GM23248 (cell line): Measurements from ENCODE around the gene ARFGAP2. TPM values are rescaled to one million over a fixed set of nuclear protein-coding genes. Genes with fewer than 3 reads are reported as not detected.

ENCODE experiments used
- DNase-seq: peaks from one replicate; pipeline ENCODE4 v3.0.0-alpha.2; 2015
- H2AFZ ChIP-seq: fragments of 200-600 bp; sonication (generic); 2 replicates; pipeline ENCODE4 v1.6.1; 2016; ENCODE audit warnings: antibody characterized with exemption
- H3F3A ChIP-seq: fragments of 200-600 bp; sonication (generic); 2 replicates; pipeline ENCODE4 v1.6.1; 2016; ENCODE audit warnings: mild to moderate bottlenecking, antibody characterized with exemption, mixed run types; ENCODE audit not compliant: insufficient read depth
- H3K27ac ChIP-seq: fragments of 200-600 bp; sonication (generic); 2 replicates; pipeline ENCODE4 v1.5.1; 2016; ENCODE audit warnings: mild to moderate bottlenecking
- H3K27me3 ChIP-seq: fragments of 200-600 bp; sonication (generic); replicated peaks from 2 replicates; pipeline ENCODE4 v1.6.1; 2016; ENCODE audit warnings: mild to moderate bottlenecking; ENCODE audit not compliant: insufficient read depth
- H3K36me3 ChIP-seq: fragments of 200-600 bp; sonication (generic); 2 replicates; pipeline ENCODE4 v1.6.1; 2016; ENCODE audit warnings: low read depth, mild to moderate bottlenecking
- H3K4me1 ChIP-seq: fragments of 200-600 bp; sonication (generic); 2 replicates; pipeline ENCODE4 v1.6.1; 2016; ENCODE audit warnings: mild to moderate bottlenecking; ENCODE audit not compliant: insufficient read depth
- H3K4me2 ChIP-seq: fragments of 200-600 bp; sonication (generic); one replicate; pipeline ENCODE4 v1.6.1; 2016; ENCODE audit warnings: mild to moderate bottlenecking; ENCODE audit not compliant: unreplicated experiment
- H3K4me3 ChIP-seq: fragments of 200-600 bp; sonication (generic); 2 replicates; pipeline ENCODE4 v1.5.1; 2016; ENCODE audit warnings: mild to moderate bottlenecking
- H3K79me2 ChIP-seq: fragments of 200-600 bp; sonication (generic); 2 replicates; pipeline ENCODE4 v1.6.1; 2016; ENCODE audit warnings: mild to moderate bottlenecking; ENCODE audit not compliant: insufficient read depth
- H3K9ac ChIP-seq: fragments of 200-600 bp; sonication (generic); 2 replicates; pipeline ENCODE4 v1.6.1; 2016; ENCODE audit warnings: mild to moderate bottlenecking
- H3K9me2 ChIP-seq: fragments of 200-600 bp; sonication (generic); 2 replicates; pipeline ENCODE4 v1.6.1; 2016; ENCODE audit warnings: mixed run types, mild to moderate bottlenecking, moderate library complexity; ENCODE audit not compliant: insufficient read depth
- H3K9me3 ChIP-seq: fragments of 200-600 bp; sonication (generic); one replicate; pipeline ENCODE4 v1.6.1; 2017; ENCODE audit warnings: low read depth
- H4K20me1 ChIP-seq: fragments of 200-600 bp; sonication (generic); 2 replicates; pipeline ENCODE4 v1.6.0; 2016; ENCODE audit not compliant: insufficient read depth
- EZH2 ChIP-seq: fragments of 200-600 bp; sonication (generic); IDR thresholded peaks from 2 replicates; pipeline ENCODE4 v1.6.1; 2018; ENCODE audit warnings: antibody characterized with exemption, mild to moderate bottlenecking; ENCODE audit not compliant: insufficient read depth, poor library complexity, severe bottlenecking
- EZH2phosphoT487 ChIP-seq: fragments of 200-600 bp; sonication (generic); IDR thresholded peaks from 2 replicates; pipeline ENCODE4 v1.6.1; 2018; ENCODE audit warnings: antibody characterized with exemption, moderate library complexity, mild to moderate bottlenecking, low read depth; ENCODE audit not compliant: insufficient read depth
- WGBS, 2 experiments: methylation state at CpG; one replicate each; pipeline ENCODE4 v1.1.6; 2015 to 2017; ENCODE audit warnings: low lambda C conversion rate in 2 of 2, low coverage in 1 of 2; ENCODE audit errors: missing lambda C conversion rate in 2 of 2; 5-methylcytosine and 5-hydroxymethylcytosine counted together
- in situ Hi-C: fragments of 300-500 bp; cut with MboI; formaldehyde crosslinking; loops from 2 replicates; pipeline ENCODE4 v1.15.0; 2020
- polyA plus RNA-seq: library from polyadenylated mRNA; unstranded; fragments of >200 nt; fragmentation: Nextera tagmentation; extraction: Ambion mirVana; gene quantifications from 2 replicates; pipeline ENCODE4 v1.2.1, GENCODE V29; 2016
- total RNA-seq: library from RNA; depleted of rRNA; stranded (reverse); fragments of >200 nt; shearing (Covaris generic); gene quantifications from 2 replicates; pipeline ENCODE4 v1.2.3, GENCODE V29; 2014

The ARFGAP2 gene
- total and polyA plus RNA-seq, 2 experiments from 2014 or later: 45.7 to 131 TPM

DNA sequence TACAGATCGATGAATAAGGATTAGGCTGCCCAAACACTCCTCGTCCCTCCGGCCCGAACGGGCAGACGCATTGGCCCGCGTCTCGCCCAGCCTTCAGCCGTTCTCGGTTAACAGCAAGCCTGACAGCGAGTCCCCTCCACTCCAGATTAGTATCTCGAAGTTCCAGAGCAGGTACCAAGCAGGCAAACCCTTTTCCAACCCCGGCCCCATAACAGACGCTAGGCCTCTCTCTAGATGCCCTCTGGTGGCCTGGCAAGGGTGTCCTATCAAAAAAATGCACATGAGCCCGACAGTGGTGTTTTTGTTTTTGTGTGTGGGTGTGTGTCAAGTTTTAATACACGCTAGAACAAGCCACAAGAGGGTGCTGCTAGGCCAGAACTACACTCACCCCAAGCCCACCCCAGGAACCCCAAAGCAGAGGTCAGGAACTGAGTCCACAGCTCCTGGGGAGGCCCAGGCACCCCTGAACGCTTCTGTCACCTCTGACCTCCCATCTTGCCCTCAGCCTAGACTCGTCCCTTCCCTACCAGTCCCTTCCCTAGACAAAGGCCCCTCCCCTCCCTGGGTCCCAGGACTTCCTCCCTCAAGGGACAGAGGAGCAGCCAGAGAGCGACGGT is 658 bp upstream of the ARFGAP2 start:
- 1 to 2% methylated on average over 21 of the region's 21 CpGs for WGBS, 2 experiments

DNA sequence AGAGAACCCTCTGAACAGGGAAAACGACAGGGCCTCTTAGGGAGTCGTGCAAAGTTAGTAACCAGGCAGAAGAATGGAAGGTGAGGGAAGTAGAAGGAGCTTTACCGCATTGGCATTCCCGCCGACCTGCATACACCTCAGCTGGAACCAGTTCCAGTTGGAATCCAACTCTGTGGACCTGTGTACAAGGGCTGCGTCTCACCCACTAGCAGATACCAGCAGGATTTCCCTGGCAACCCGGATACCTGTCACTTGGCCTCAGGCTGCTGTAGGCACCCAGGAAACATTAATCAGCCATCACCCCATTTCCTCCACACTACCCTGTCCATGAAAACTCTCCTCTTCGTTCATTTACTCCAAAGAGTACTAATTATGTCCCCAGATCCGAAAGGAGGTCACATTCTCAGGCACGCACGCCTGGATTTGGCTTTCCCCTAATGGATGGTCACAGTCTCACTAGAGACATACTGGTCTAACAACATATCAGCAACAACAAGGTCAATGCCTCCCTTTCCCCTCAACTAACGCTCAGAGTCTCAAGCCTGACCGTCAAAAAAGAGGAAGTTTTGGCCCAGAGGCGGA is 842 bp downstream of the ARFGAP2 start:
- in situ Hi-C loops: no loop called here
- 30 to 34% methylated on average over 14 of the region's 14 CpGs for WGBS, 2 experiments
- H3F3A ChIP-seq: no peaks in the 10 kb centered on the region
- peak overlapping the region; percentile 96 for H3K4me3 ChIP-seq
- no peaks in the 10 kb centered on the region for H3K9me2 ChIP-seq
- peak overlapping the region; percentile 76 for H3K27ac ChIP-seq
- H3K36me3 ChIP-seq: peaks cover 9% of the 10 kb centered on the region; the same call in 1 of the 2 replicates
- no peaks in the 10 kb centered on the region for H3K9me3 ChIP-seq
- peak overlapping the region; percentile 82; the same call in 1 of the 2 replicates for H2AFZ ChIP-seq
- H3K79me2 ChIP-seq: peaks cover 56% of the 10 kb centered on the region
- H3K27me3 ChIP-seq: no peaks in the 10 kb centered on the region
- H3K9ac ChIP-seq: peak overlapping the region; percentile 97
- no peak for DNase-seq
- H3K4me1 ChIP-seq: peaks cover 15% of the 10 kb centered on the region
- peak overlapping the region; percentile 90 for H3K4me2 ChIP-seq
- TF ChIP-seq EZH2 (no peak), EZH2phosphoT487 (no peak)
- no peaks in the 10 kb centered on the region for H4K20me1 ChIP-seq

More for the DNA sequence above, 658 bp upstream of the ARFGAP2 start:
- Histone ChIP-seq H3K4me2 (peak overlapping the region; percentile 95), H3K9ac (peak overlapping the region; percentile 97), H3K9me2 (no peaks in the 10 kb centered on the region), H3K4me3 (peak overlapping the region; percentile 96), H4K20me1 (no peaks in the 10 kb centered on the region), H2AFZ (peak overlapping the region; percentile 96), H3K36me3 (no peaks in the 10 kb centered on the region), H3K4me1 (peaks cover 15% of the 10 kb centered on the region), H3K9me3 (no peaks in the 10 kb centered on the region), H3K27me3 (no peaks in the 10 kb centered on the region), H3K27ac (peak overlapping the region; percentile 85), H3K79me2 (peaks cover 41% of the 10 kb centered on the region), H3F3A (no peaks in the 10 kb centered on the region)
- in situ Hi-C loops: no loop called here
- no peak for TF ChIP-seq EZH2phosphoT487
- no peak for TF ChIP-seq EZH2
- peak; percentile 92 for DNase-seq

DNA sequence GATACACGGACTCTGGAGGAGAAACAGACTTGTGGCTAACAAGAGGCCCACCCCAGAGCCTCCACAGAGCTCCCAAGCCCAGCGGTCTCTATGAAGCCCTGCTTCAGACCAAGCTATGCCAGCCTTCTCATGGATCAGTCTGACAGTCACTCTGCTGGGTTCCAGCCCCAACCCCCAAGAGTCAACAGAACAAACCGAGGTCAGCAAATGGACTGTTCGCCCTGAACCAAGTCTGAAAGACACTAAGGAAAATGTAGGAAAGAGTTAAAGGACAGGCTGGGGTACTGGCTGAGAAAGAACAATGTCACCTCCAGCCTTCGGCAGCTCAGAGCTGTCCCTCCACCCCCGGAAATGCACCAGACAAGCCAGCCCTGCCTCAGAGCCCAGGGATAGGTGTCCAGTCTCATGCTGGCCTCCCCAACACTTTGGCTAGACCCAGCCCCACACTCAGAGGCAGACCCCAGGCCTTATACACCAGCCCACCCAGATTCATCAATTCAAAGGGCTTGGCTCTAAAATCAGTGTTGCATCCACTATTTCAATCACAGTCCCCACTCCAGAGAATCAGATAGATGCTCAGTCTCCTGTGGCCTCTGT is 3.8 kb downstream of the ARFGAP2 start:
- H3K36me3 ChIP-seq: peaks cover 20% of the 10 kb centered on the region; the same call in 1 of the 2 replicates

DNA sequence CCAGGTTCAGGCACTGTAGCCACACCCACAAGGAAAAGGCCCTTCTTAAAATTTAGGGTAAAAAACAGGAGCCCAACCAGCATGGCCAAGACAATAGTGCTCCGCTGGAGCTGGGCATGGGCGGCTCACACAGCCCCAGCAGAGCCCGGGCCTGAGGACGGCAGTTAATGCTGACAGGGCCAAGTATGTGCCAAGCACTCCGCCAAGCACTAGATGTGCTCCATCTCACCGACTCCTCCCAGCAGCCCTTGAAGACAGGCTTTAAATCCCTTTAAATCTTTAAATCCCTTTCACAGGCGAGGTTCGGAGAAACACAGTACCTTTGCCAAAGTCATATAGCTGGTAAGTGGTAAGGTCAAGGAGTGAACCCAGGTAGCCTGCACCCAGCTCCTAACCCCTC is 4.8 kb downstream of the ARFGAP2 start:
- peaks cover 26% of the 10 kb centered on the region; the same call in 1 of the 2 replicates for H3K36me3 ChIP-seq

More for the DNA sequence above, 3.8 kb downstream of the ARFGAP2 start:
- Histone ChIP-seq H3K9me2 (no peaks in the 10 kb centered on the region), H3K9me3 (no peaks in the 10 kb centered on the region), H4K20me1 (no peaks in the 10 kb centered on the region), H3K27ac (no peak overlapping the region), H3K27me3 (no peaks in the 10 kb centered on the region), H3K4me1 (peaks cover 13% of the 10 kb centered on the region), H3K4me2 (no peak overlapping the region), H3K9ac (no peak overlapping the region), H3K4me3 (no peak overlapping the region), H3F3A (no peaks in the 10 kb centered on the region), H2AFZ (no peak overlapping the region), H3K79me2 (peaks cover 86% of the 10 kb centered on the region)
- DNase-seq: no peak
- WGBS, 2 experiments: 64 to 65% methylated on average over 6 of the region's 6 CpGs
- no peak for TF ChIP-seq EZH2
- in situ Hi-C loops: no loop called here

More for the DNA sequence above, 4.8 kb downstream of the ARFGAP2 start:
- Histone ChIP-seq H3K9me3 (no peaks in the 10 kb centered on the region), H3F3A (no peaks in the 10 kb centered on the region), H3K4me1 (peaks cover 10% of the 10 kb centered on the region; the same call in 1 of the 2 replicates), H3K4me2 (no peak overlapping the region), H3K9me2 (no peaks in the 10 kb centered on the region), H3K27ac (no peak overlapping the region), H4K20me1 (no peaks in the 10 kb centered on the region), H2AFZ (no peak overlapping the region), H3K4me3 (no peak overlapping the region), H3K27me3 (no peaks in the 10 kb centered on the region), H3K79me2 (peaks cover 96% of the 10 kb centered on the region), H3K9ac (no peak overlapping the region)
- in situ Hi-C loops: no loop called here
- WGBS, 2 experiments: 61 to 62% methylated on average over 8 of the region's 8 CpGs
- DNase-seq: no peak
- TF ChIP-seq EZH2 (no peak), EZH2phosphoT487 (no peak)
